ENCODE results near the gene HTR3D.

HTR3D gene

GRCh38 chr3:184031187-184031792 is at the start of gene HTR3D:
Gene HTR3D (plus strand): TSS chr3:184031742. CDS start chr3:184031742, 0 bp downstream.
- Histone ChIP-seq H3K4me3 (ENCODE audit: low read depth, low read length) (no peak within 1 kb of the TSS), H3K36me3 (ENCODE audit: control insufficient read depth in 2 of 2, insufficient read depth in 1 of 2, low read length in 2 of 2) (no peaks in the 10 kb centered on the region), H3K4me1 (ENCODE audit: control insufficient read depth, insufficient read depth, low read length) (no peaks in the 10 kb centered on the region), H3K9me3 (ENCODE audit: control insufficient read depth, insufficient read depth, low read depth, low read length) (no peaks in the 10 kb centered on the region), H3K27ac (ENCODE audit: extremely low read depth, low read depth, low read length) (no peak within 1 kb of the TSS)
- TF ChIP-seq ZNF623 (tag by site-specific recombination; IDR thresholded peaks at IDR 0.05) (no peak), PRDM1 (tag by site-specific recombination; IDR thresholded peaks at IDR 0.05) (peak; percentile 63; the same call in 1 of the 2 replicates), ZNF366 (tag by site-specific recombination; conservative IDR thresholded peaks at IDR 0.05) (peak; percentile 53; the same call in 1 of the 2 replicates)
- CTCF ChIA-PET: interaction anchor here (0.7 kb wide), 1 partner anchor 19 kb away, joined by 4 read pairs; no protein-coding TSS in a partner anchor
- POLR2A ChIA-PET: no interaction called here

GRCh38 chr3:183981990-183982644 is 49.4 kb upstream of the HTR3D start:
- TF ChIP-seq ZNF394 (tag by site-specific recombination; IDR thresholded peaks at IDR 0.05; ENCODE audit: borderline replicate concordance) (peak; percentile 35; the same call in 1 of the 2 replicates), ZNF138 (tag by site-specific recombination; IDR thresholded peaks at IDR 0.05; ENCODE audit: borderline replicate concordance) (no peak)
- CTCF ChIA-PET: no interaction called here
- H3K9me3 ChIP-seq (ENCODE audit: control insufficient read depth, insufficient read depth, low read depth, low read length): no peaks in the 10 kb centered on the region
- no peaks in the 10 kb centered on the region for H3K4me1 ChIP-seq (ENCODE audit: control insufficient read depth, insufficient read depth, low read length)
- H3K27ac ChIP-seq (ENCODE audit: extremely low read depth, low read depth, low read length): no peak overlapping the region
- peaks cover 0 to 69% of the 10 kb centered on the region in 2 experiments; a peak in 1 of 3 replicates for H3K36me3 ChIP-seq (ENCODE audit: control insufficient read depth in 2 of 2, insufficient read depth in 1 of 2, low read length in 2 of 2)
- H3K4me3 ChIP-seq (ENCODE audit: low read depth, low read length): no peak overlapping the region
- POLR2A ChIA-PET: no interaction called here

DNA sequence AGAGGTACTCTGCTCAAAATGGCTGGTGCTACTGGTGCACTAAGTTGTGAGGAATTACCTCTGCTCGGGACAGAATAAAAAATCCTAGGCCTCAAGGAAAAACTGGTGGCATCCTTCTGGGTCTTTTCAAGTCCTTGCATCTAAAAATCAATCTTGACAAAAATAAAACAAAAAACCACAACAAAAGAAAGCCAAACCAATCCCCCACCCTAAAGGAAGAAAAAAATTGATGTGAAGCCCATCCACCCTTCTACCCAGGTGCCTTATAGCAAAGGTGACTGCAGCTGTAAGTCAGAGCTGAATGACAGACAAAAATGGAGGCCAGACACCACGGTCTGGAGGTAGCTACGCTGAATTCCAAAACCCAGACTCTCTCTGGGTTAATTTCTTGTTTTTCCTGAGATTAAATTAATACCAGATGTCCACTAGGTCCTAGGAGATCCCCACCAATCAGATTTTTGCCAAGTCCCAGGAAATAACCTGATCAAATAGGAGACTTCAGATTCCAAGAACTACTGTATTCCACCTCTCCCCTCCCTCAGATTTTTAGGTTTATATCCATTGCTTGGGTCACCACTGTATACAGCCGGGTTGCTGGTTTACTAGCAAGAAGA is 47.3 kb upstream of the HTR3D start:
- no peaks in the 10 kb centered on the region for H3K9me3 ChIP-seq (ENCODE audit: control insufficient read depth, insufficient read depth, low read depth, low read length)
- peaks cover 0 to 83% of the 10 kb centered on the region in 2 experiments; a peak in 2 of 3 replicates for H3K36me3 ChIP-seq (ENCODE audit: control insufficient read depth in 2 of 2, insufficient read depth in 1 of 2, low read length in 2 of 2)
- ChIA-PET CTCF (interaction anchor here (0.7 kb wide), 1 partner anchor 34 kb away, joined by 3 read pairs; the partner anchor contains the start of gene ABCC5), POLR2A (no interaction called here)
- H3K4me3 ChIP-seq (ENCODE audit: low read depth, low read length): no peak overlapping the region
- no peaks in the 10 kb centered on the region for H3K4me1 ChIP-seq (ENCODE audit: control insufficient read depth, insufficient read depth, low read length)
- TF ChIP-seq KLF1 (tag by site-specific recombination; IDR thresholded peaks at IDR 0.05) (no peak), ZNF324 (tag by site-specific recombination; IDR thresholded peaks at IDR 0.05) (no peak), PRDM10 (tag by site-specific recombination; IDR thresholded peaks at IDR 0.05) (no peak), ZNF37A (tag by site-specific recombination; IDR thresholded peaks at IDR 0.05) (no peak), ZNF776 (tag by site-specific recombination; IDR thresholded peaks at IDR 0.05; ENCODE audit: borderline replicate concordance) (no peak), ZNF341 (tag by site-specific recombination; IDR thresholded peaks at IDR 0.05; ENCODE audit: low read depth) (no peak), ZNF626 (tag by site-specific recombination; IDR thresholded peaks at IDR 0.05) (no peak), KLF7 (tag by site-specific recombination; IDR thresholded peaks at IDR 0.05; ENCODE audit: borderline replicate concordance) (no peak), SP7 (tag by site-specific recombination; IDR thresholded peaks at IDR 0.05) (no peak), ZNF10 (tag by site-specific recombination; IDR thresholded peaks at IDR 0.05) (no peak), ZNF501 (tag by site-specific recombination; IDR thresholded peaks at IDR 0.05) (no peak), ZNF169 (tag by site-specific recombination; IDR thresholded peaks at IDR 0.05) (no peak), INSM2 (tag by site-specific recombination; IDR thresholded peaks at IDR 0.05) (no peak), ZNF24 (tag by site-specific recombination; IDR thresholded peaks at IDR 0.05) (no peak)
- TF ChIP-seq, protein P1, sequence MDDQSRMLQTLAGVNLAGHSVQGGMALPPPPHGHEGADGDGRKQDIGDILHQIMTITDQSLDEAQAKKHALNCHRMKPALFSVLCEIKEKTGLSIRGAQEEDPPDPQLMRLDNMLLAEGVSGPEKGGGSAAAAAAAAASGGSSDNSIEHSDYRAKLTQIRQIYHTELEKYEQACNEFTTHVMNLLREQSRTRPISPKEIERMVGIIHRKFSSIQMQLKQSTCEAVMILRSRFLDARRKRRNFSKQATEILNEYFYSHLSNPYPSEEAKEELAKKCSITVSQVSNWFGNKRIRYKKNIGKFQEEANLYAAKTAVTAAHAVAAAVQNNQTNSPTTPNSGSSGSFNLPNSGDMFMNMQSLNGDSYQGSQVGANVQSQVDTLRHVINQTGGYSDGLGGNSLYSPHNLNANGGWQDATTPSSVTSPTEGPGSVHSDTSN (CRISPR knock-in tag; IDR thresholded peaks at IDR 0.05): no peak
- no peak overlapping the region for H3K27ac ChIP-seq (ENCODE audit: extremely low read depth, low read depth, low read length)

All from HEK293 (cell line).